HepG2 (cell line): ENCODE results near the gene MAP2K6. TPM values are rescaled to one million over a fixed set of nuclear protein-coding genes. Genes with fewer than 3 reads are reported as not detected.
A peak's percentile ranks its signal among the peaks of the same experiment; 100 is the strongest.

Experiments used
- ATAC-seq: fragments of 200-7000 bp; cut with Tn5 transposase; 3 replicates; pipeline ENCODE4 v1.9.1; 2020; ENCODE audit warnings: mild to moderate bottlenecking, moderate library complexity
- BruUV-seq: library from RNA; stranded (reverse); fragments of 400-500 nt; replicated peaks from 2 replicates; lab custom pipeline; 2021; lab: Mats Ljungman, UMichigan
- CTCF ChIA-PET: fragments of 300-600 bp; formaldehyde crosslinking; extraction: SDS; loops from one replicate; lab custom pipeline; 2021; ENCODE audit warnings: low total read pairs, inconsistent platforms, low intra/inter-chr PET ratio; lab: Yijun Ruan, JAX
- POLR2A ChIA-PET: fragments of 350-600 bp; sonication (Branson Sonifier 250); formaldehyde crosslinking; loops from one replicate; lab custom pipeline; 2020; ENCODE audit warnings: antibody characterized with exemption, inconsistent platforms; lab: Yijun Ruan, JAX
- DNase-seq: peaks from one replicate; pipeline ENCODE4 v3.0.0-alpha.2; 2015; ENCODE audit warnings: low spot score
- FAIRE-seq: peaks from 3 replicates; lab custom pipeline; 2011; peaks lifted over from hg19 to GRCh38; lab: Jason Lieb, UNC
- H2AFZ ChIP-seq: one replicate; pipeline ENCODE4 v1.6.1; 2011; ENCODE audit warnings: low read length, inconsistent platforms
- H3K27ac ChIP-seq: fragments of 300-600 bp; 3 replicates; pipeline ENCODE4 v1.8.0; 2011; ENCODE audit warnings: mixed run types, mild to moderate bottlenecking, mixed read lengths, low read length, inconsistent platforms; ENCODE audit not compliant: insufficient read depth; ENCODE audit errors: extremely low read length
- H3K27me3 ChIP-seq, 2 experiments: fragments of 200-600 bp in 1 of 2; 2 replicates in 1 of 2; 3 replicates in 1 of 2; pipeline versions ENCODE4 v1.6.0 to v1.8.0; 2011; ENCODE audit warnings: low read length in 2 of 2, mild to moderate bottlenecking in 2 of 2, moderate library complexity in 2 of 2, inconsistent platforms in 1 of 2; ENCODE audit not compliant: insufficient read depth in 2 of 2, control insufficient read depth in 1 of 2
- H3K36me3 ChIP-seq, 2 experiments: fragments of 200-600 bp in 1 of 2; replicated peaks in 1 of 2; 2 replicates in 1 of 2; 3 replicates in 1 of 2; pipeline versions ENCODE4 v1.5.1 to v1.8.0; 2011; ENCODE audit warnings: low read length in 2 of 2, inconsistent platforms in 1 of 2; ENCODE audit not compliant: insufficient read depth in 2 of 2, control insufficient read depth in 1 of 2
- H3K4me1 ChIP-seq: 2 replicates; pipeline ENCODE4 v1.5.1; 2012; ENCODE audit warnings: low read length, inconsistent platforms; ENCODE audit not compliant: insufficient read depth
- H3K4me2 ChIP-seq: 2 replicates; pipeline ENCODE4 v1.6.0; 2011; ENCODE audit warnings: low read depth, low read length, inconsistent platforms
- H3K4me3 ChIP-seq, 3 experiments: fragments of 200-600 bp in 1 of 3; sonication (generic), shearing (Covaris generic) in 1 of 3; replicated peaks in 1 of 3; 2 replicates each; pipeline ENCODE4 v1.5.1; 2011 to 2016; ENCODE audit warnings: low read length in 3 of 3, inconsistent platforms in 2 of 3, low read depth in 2 of 3, mild to moderate bottlenecking in 2 of 3, control low read depth in 1 of 3, mixed read lengths in 1 of 3; ENCODE audit not compliant: insufficient read depth in 1 of 3
- H3K79me2 ChIP-seq: one replicate; pipeline ENCODE4 v1.6.1; 2011; ENCODE audit warnings: low read length, inconsistent platforms; ENCODE audit not compliant: insufficient read depth
- H3K9ac ChIP-seq: 2 replicates; pipeline ENCODE4 v1.6.0; 2011; ENCODE audit warnings: mild to moderate bottlenecking, low read depth, low read length, inconsistent platforms; ENCODE audit not compliant: insufficient read depth
- H3K9me3 ChIP-seq: 2 replicates; pipeline ENCODE4 v1.5.1; 2012; ENCODE audit warnings: mild to moderate bottlenecking, low read length
- H4K20me1 ChIP-seq: 2 replicates; pipeline ENCODE4 v1.6.0; 2011; ENCODE audit warnings: inconsistent platforms, mild to moderate bottlenecking, low read length, moderate library complexity; ENCODE audit not compliant: insufficient read depth
- ASH2L ChIP-seq: fragments of 300-600, 200-600 bp; sonication (generic); IDR thresholded peaks from 2 replicates; pipeline ENCODE4 v1.7.0; 2017; ENCODE audit warnings: low read depth, mild to moderate bottlenecking, moderate library complexity, mixed read lengths, low read length; ENCODE audit not compliant: insufficient read length
- EHMT2 ChIP-seq: fragments of 200-600 bp; sonication (generic); IDR thresholded peaks from 2 replicates; pipeline ENCODE4 v1.7.0; 2017; ENCODE audit warnings: antibody characterized with exemption, low read depth, low read length, borderline replicate concordance
- ELF1 ChIP-seq: sonication (generic); formaldehyde crosslinking; IDR thresholded peaks from 2 replicates; pipeline ENCODE4 v1.4.0; 2020; ENCODE audit warnings: missing genetic modification reagents
- ERF ChIP-seq: IDR thresholded peaks from 2 replicates; pipeline ENCODE4 v1.6.1; 2018; ENCODE audit warnings: missing biosample characterization, missing genetic modification reagents
- KDM6A ChIP-seq: IDR thresholded peaks from 2 replicates; pipeline ENCODE4 v1.6.1; 2016; ENCODE audit warnings: low read depth
- MYNN ChIP-seq: sonication (generic); formaldehyde crosslinking; IDR thresholded peaks from 2 replicates; pipeline ENCODE4 v1.4.0; 2020; ENCODE audit warnings: mild to moderate bottlenecking, low read depth, missing genetic modification reagents
- NAIF1 ChIP-seq: sonication (generic); formaldehyde crosslinking; IDR thresholded peaks from 2 replicates; pipeline ENCODE4 v1.5.0; 2020; ENCODE audit warnings: mild to moderate bottlenecking, missing genetic modification reagents, borderline replicate concordance
- TBL1XR1 ChIP-seq: fragments of 150-350 bp; IDR thresholded peaks from 2 replicates; pipeline ENCODE4 v1.6.1; 2014; ENCODE audit warnings: borderline replicate concordance, low read length; ENCODE audit not compliant: partially characterized antibody
- ZMYM4 ChIP-seq: sonication (generic); formaldehyde crosslinking; IDR thresholded peaks from 2 replicates; pipeline ENCODE4 v1.8.1; 2023; ENCODE audit warnings: mild to moderate bottlenecking, missing genetic modification reagents
- ZNF335 ChIP-seq: sonication (generic); formaldehyde crosslinking; IDR thresholded peaks from 2 replicates; pipeline ENCODE4 v1.4.0; 2020; ENCODE audit warnings: missing genetic modification reagents
- ZSCAN9 ChIP-seq: IDR thresholded peaks from 2 replicates; pipeline ENCODE4 v1.6.1; 2016; ENCODE audit warnings: borderline replicate concordance
- WGBS: methylation state at CpG from one replicate; pipeline ENCODE4 v1.1.6; 2017; ENCODE audit warnings: low lambda C conversion rate; 5-methylcytosine and 5-hydroxymethylcytosine counted together
- in situ Hi-C: cut with HindIII; loops from 2 replicates; pipeline ENCODE4 v1.10.0; 2017; ENCODE audit warnings: low pct_unique_long_range_greater_than_20kb; ENCODE audit not compliant: extremely low pct_ligation_motif_present
- intact Hi-C: fragments of 100-400 bp; cut with micrococcal nuclease; formaldehyde crosslinking; loops from one replicate; pipeline ENCODE4 v1.10.0; 2022; ENCODE audit not compliant: unreplicated experiment
- polyA plus RNA-seq, 8 experiments: library from polyadenylated mRNA; depleted of rRNA in 3 of 8; stranded (reverse) in 7 of 8; unstranded in 1 of 8; fragments of >200 nt; fragmentation: Illumina TruSeq in 4 of 8; extraction: Trizol in 4 of 8; gene quantifications; 2 replicates each; pipeline versions ENCODE4 v1.2.1 to v1.2.3, GENCODE V29; 2011 to 2016; ENCODE audit warnings: low read depth in 4 of 8, missing spikeins in 1 of 8, mixed read lengths in 1 of 8; ENCODE audit not compliant: insufficient read depth in 1 of 8
- total RNA-seq, 5 experiments: library from RNA; depleted of rRNA; stranded (reverse); fragments of >200 nt; fragmentation: Illumina TruSeq; extraction: Trizol; gene quantifications; 2 replicates each; pipeline ENCODE4 v1.2.3, GENCODE V29; 2016; ENCODE audit warnings: low read depth in 1 of 5
- TF ChIP-seq, protein P1 (sequence below): sonication (generic); formaldehyde crosslinking; IDR thresholded peaks from 2 replicates; pipeline ENCODE4 v1.4.0; 2020; ENCODE audit warnings: missing genetic modification reagents

The MAP2K6 gene
- total and polyA plus RNA-seq, 2 of the 13 experiments (the other 11 are each of a cell fraction or from before 2014, with no cell fraction given), result 5.1 to 33.6 TPM

DNA sequence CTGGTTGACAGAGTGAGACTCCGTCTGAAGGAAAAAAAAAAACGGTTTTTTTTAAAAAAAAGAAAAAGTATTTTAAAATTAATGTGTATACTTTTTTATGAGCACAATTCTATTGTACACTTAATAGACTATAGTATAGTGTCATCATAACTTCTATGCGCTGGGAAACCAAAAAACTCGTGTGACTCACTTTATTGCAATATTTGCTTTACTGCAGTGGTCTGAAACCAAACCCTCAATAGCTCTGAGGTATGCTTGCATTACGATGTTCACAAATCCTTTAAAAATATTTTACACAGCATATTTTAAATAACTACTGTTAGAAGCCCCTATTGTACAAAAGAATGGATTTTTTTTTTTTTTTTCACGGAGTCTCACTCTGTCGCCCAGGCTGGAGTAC lies 12.4 kb upstream of the MAP2K6 start:
- no peak for FAIRE-seq

DNA sequence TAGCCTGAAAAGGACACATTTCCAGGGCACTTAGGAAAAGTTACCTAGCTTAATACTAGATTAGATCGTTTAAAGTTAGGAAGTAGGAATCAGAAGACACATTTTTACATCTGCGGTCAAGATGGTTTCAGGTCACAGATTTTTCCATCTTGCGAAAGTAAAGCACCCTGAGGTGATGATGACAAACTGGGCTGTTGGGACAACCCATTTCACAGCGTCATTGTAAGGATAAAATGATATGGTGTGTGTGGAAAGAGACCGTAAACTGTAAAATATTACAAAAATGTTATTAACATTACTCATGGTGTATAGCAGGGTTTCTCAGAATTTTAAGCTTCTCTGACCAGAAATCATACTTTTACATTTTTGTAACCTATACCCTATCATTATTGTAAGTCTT lies 10.1 kb upstream of the MAP2K6 start:
- no peak for DNase-seq

More for the DNA sequence above, 12.4 kb upstream of the MAP2K6 start:
- DNase-seq (peak; percentile 40), ATAC-seq (peak; percentile 67)
- BruUV-seq, result no TSS peak
- no peak overlapping the region for H3K4me3 ChIP-seq
- H3K27me3 ChIP-seq, result peaks cover 0 to 2% of the 10 kb centered on the region in 2 experiments; a peak in 1 of 5 replicates
- ChIA-PET POLR2A (interaction anchor here (0.7 kb wide), 1 partner anchor 12 kb away, joined by 3 read pairs; no protein-coding TSS in a partner anchor), CTCF (no interaction called here)
- H3K79me2 ChIP-seq, result no peaks in the 10 kb centered on the region
- no peak overlapping the region for H2AFZ ChIP-seq
- no peaks in the 10 kb centered on the region for H3K36me3 ChIP-seq
- no peak overlapping the region for H3K4me2 ChIP-seq
- H3K9ac ChIP-seq, result no peak overlapping the region
- no peaks in the 10 kb centered on the region for H4K20me1 ChIP-seq
- H3K27ac ChIP-seq, result no peak overlapping the region
- TF ChIP-seq ERF (CRISPR knock-in tag) (no peak), ASH2L (no peak), ZNF335 (CRISPR knock-in tag) (no peak), KDM6A (CRISPR knock-in tag) (no peak), ZMYM4 (CRISPR knock-in tag) (no peak), EHMT2 (no peak), TBL1XR1 (no peak), ELF1 (CRISPR knock-in tag) (no peak), ZSCAN9 (no peak), MYNN (CRISPR knock-in tag) (no peak)
- TF ChIP-seq, protein P1, sequence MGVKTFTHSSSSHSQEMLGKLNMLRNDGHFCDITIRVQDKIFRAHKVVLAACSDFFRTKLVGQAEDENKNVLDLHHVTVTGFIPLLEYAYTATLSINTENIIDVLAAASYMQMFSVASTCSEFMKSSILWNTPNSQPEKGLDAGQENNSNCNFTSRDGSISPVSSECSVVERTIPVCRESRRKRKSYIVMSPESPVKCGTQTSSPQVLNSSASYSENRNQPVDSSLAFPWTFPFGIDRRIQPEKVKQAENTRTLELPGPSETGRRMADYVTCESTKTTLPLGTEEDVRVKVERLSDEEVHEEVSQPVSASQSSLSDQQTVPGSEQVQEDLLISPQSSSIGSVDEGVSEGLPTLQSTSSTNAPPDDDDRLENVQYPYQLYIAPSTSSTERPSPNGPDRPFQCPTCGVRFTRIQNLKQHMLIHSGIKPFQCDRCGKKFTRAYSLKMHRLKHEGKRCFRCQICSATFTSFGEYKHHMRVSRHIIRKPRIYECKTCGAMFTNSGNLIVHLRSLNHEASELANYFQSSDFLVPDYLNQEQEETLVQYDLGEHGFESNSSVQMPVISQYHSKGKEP (CRISPR knock-in tag), result no peak
- intact Hi-C loops (no loop called here), in situ Hi-C loops (no loop called here)
- no peaks in the 10 kb centered on the region for H3K9me3 ChIP-seq
- H3K4me1 ChIP-seq, result no peaks in the 10 kb centered on the region
- 12% methylated on average over 7 of the region's 7 CpGs for WGBS

More for the DNA sequence above, 10.1 kb upstream of the MAP2K6 start:
- no peaks in the 10 kb centered on the region for H3K9me3 ChIP-seq
- no peak overlapping the region for H3K9ac ChIP-seq
- H3K4me1 ChIP-seq, result no peaks in the 10 kb centered on the region
- no peak overlapping the region for H3K4me3 ChIP-seq
- WGBS, result 31% methylated on average over 5 of the region's 5 CpGs
- in situ Hi-C loops, result no loop called here
- H2AFZ ChIP-seq, result no peak overlapping the region
- no peak for TF ChIP-seq NAIF1 (CRISPR knock-in tag)
- no TSS peak for BruUV-seq
- H4K20me1 ChIP-seq, result no peaks in the 10 kb centered on the region
- no peak overlapping the region for H3K4me2 ChIP-seq
- no peaks in the 10 kb centered on the region for H3K79me2 ChIP-seq
- H3K27me3 ChIP-seq, result peaks cover 0 to 2% of the 10 kb centered on the region in 2 experiments; a peak in 1 of 5 replicates
- no peak overlapping the region for H3K27ac ChIP-seq
- H3K36me3 ChIP-seq, result no peaks in the 10 kb centered on the region
- intact Hi-C loops, result no loop called here
- no peak for FAIRE-seq
- ATAC-seq, result no peak
- POLR2A ChIA-PET, result interaction anchor here (1.7 kb wide), 1 partner anchor 10 kb away, joined by 6 read pairs; the partner anchor contains the start of gene MAP2K6
- CTCF ChIA-PET, result no interaction called here
